Sigmoid colon (tissue), 4 donors: ENCODE measurements around the gene DGLUCY.

Experiments
- CTCF ChIP-seq, 4 experiments: fragments of 450-650 bp in 3 of 4; fragments of 200-600 bp in 1 of 4; IDR thresholded peaks; one replicate each; pipeline ENCODE4 v1.5.1; 2016 to 2019; ENCODE audit warnings: antibody characterized with exemption in 4 of 4, mild to moderate bottlenecking in 3 of 4, moderate library complexity in 2 of 4
- EP300 ChIP-seq, 4 donors: sonication (generic); formaldehyde crosslinking; IDR thresholded peaks; one replicate each; pipeline ENCODE4 v1.6.1; 2017; ENCODE audit warnings: antibody characterized with exemption in 4 of 4
- POLR2A ChIP-seq, 2 donors: fragments of 450-650 bp; IDR thresholded peaks; one replicate each; pipeline ENCODE4 v1.6.1; 2016; ENCODE audit warnings: antibody characterized with exemption in 2 of 2, mild to moderate bottlenecking in 2 of 2, moderate library complexity in 2 of 2
- POLR2AphosphoS5 ChIP-seq, 4 donors: sonication (generic); formaldehyde crosslinking; IDR thresholded peaks; one replicate each; pipeline ENCODE4 v1.6.1; 2017; ENCODE audit warnings: antibody characterized with exemption in 4 of 4

DNA sequence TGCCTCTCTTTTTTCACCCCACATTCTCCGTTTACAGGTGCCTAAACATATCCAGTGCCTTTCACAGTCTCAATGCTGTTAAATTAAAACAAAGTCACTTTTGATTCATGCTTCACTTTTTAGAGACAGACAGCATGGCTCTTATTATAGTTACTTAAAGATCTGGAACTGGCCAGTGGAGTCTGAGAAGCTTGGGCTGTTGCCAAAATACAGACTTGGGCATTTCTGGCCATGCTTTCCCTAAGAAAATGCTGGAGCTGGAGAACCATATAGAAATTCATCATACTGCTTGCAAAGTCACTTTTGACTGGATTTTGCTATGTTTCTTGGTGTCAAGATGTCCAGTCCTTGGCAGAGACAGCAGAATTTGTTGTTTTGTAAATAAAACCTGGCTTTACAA, 142.8 kb downstream of the DGLUCY start:
- no peak for TF ChIP-seq POLR2AphosphoS5 (IDR thresholded peaks at IDR 0.05)
- TF ChIP-seq CTCF (IDR thresholded peaks at IDR 0.05), result no peak
- no peak for TF ChIP-seq POLR2A (IDR thresholded peaks at IDR 0.05)
- no peak for TF ChIP-seq EP300 (IDR thresholded peaks at IDR 0.05)
